PC-9 (cell line): ENCODE data around the gene TMEM271.

ENCODE experiments used
- CTCF ChIP-seq: fragments of 200-600 bp; sonication (generic); conservative IDR thresholded peaks from 2 replicates; pipeline ENCODE4 v1.6.1; 2017; ENCODE audit warnings: mixed run types, antibody characterized with exemption, mild to moderate bottlenecking, moderate library complexity
- EZH2 ChIP-seq: fragments of 200-600 bp; sonication (generic); IDR thresholded peaks from 2 replicates; pipeline ENCODE4 v1.8.0; 2017; ENCODE audit warnings: antibody characterized with exemption, low read depth

DNA sequence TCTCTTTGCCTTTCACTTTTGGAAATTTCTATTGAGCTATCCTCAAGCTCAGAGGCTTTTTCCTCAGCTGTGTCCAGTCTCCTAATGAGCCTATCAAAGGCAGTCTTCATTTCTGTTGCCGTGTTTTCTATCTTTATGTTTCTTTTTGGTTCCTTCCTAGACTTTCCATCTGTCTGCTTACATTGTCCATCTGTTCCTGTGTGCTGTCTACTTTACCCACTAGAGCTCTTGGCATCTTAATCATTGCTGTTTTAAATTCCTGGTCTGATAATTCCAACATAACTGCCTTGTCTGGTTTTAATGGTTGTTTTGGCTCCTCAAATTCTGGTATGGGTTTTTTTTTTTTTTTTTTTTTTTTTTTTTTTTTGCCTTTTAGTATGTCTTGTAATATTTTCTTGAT, 40.0 kb upstream of the TMEM271 start:
- no peak for TF ChIP-seq CTCF
- TF ChIP-seq EZH2: no peak
